ENCODE measurements around the gene PDZD7.

Gene PDZD7

GRCh38 chr10:100972904-100973535 lies 57.9 kb downstream of the PDZD7 start:
- TF ChIP-seq CTCF (IDR thresholded peaks at IDR 0.05; ENCODE audit: unreplicated experiment in 3 of 3), result no peak
- peak overlapping the region in 1 of 3 experiments; percentile 90 for H3K27ac Mint-ChIP-seq
- no peaks in the 10 kb centered on the region for H3K27me3 Mint-ChIP-seq (ENCODE audit: low read depth)
- H3K36me3 Mint-ChIP-seq (ENCODE audit: low read depth), result peaks cover 14% of the 10 kb centered on the region
- H3K4me3 Mint-ChIP-seq, result peak overlapping the region in 1 of 3 experiments; percentile 42
- H3K4me1 Mint-ChIP-seq, result peaks cover 25% of the 10 kb centered on the region
- H3K9me3 Mint-ChIP-seq, result no peaks in the 10 kb centered on the region

GRCh38 chr10:100972115-100972903 lies 58.6 kb downstream of the PDZD7 start:
- H3K9me3 Mint-ChIP-seq, result no peaks in the 10 kb centered on the region
- H3K4me3 Mint-ChIP-seq, result peak overlapping the region; percentile 41 to 53 (median 44)
- H3K4me1 Mint-ChIP-seq, result peaks cover 25% of the 10 kb centered on the region
- H3K36me3 Mint-ChIP-seq (ENCODE audit: low read depth), result peaks cover 14% of the 10 kb centered on the region
- peak overlapping the region in 1 of 3 experiments; percentile 90 for H3K27ac Mint-ChIP-seq
- TF ChIP-seq CTCF (IDR thresholded peaks at IDR 0.05; ENCODE audit: unreplicated experiment in 3 of 3), result no peak
- no peaks in the 10 kb centered on the region for H3K27me3 Mint-ChIP-seq (ENCODE audit: low read depth)

GRCh38 chr10:100970914-100971811 lies 59.8 kb downstream of the PDZD7 start:
- Mint-ChIP-seq H3K9me3 (no peaks in the 10 kb centered on the region), H3K27me3 (ENCODE audit: low read depth) (no peaks in the 10 kb centered on the region), H3K4me3 (peak overlapping the region; percentile 84 to 88 (median 86)), H3K27ac (peak overlapping the region; percentile 20 to 90 (median 54)), H3K4me1 (peaks cover 25% of the 10 kb centered on the region), H3K36me3 (ENCODE audit: low read depth) (peaks cover 8% of the 10 kb centered on the region)
- TF ChIP-seq CTCF (IDR thresholded peaks at IDR 0.05; ENCODE audit: unreplicated experiment in 3 of 3), result no peak

- Mint-ChIP-seq H3K9me3 (no peaks in the 10 kb centered on the region), H3K36me3 (ENCODE audit: low read depth) (peaks cover 8% of the 10 kb centered on the region), H3K27ac (peak overlapping the region; percentile 20 to 90 (median 48)), H3K4me3 (peak overlapping the region; percentile 84 to 88 (median 86)), H3K4me1 (peaks cover 25% of the 10 kb centered on the region), H3K27me3 (ENCODE audit: low read depth) (no peaks in the 10 kb centered on the region)
- TF ChIP-seq CTCF (IDR thresholded peaks at IDR 0.05; ENCODE audit: unreplicated experiment in 3 of 3), result no peak
These were observed 60.6 kb downstream of the PDZD7 start for GRCh38 chr10:100970076-100970913.

Data from nephron (organoid).